ENCODE data around the gene SCARB1. TPM values are rescaled to one million over a fixed set of nuclear protein-coding genes. Genes with fewer than 3 reads are reported as not detected.
A peak's percentile ranks its signal among the peaks of the same experiment; 100 is the strongest.

SCARB1 gene
- total RNA-seq, 4 donors from 2014 or later, result 33.7 to 252 (median 43.6) TPM

- 44 to 60% methylated on average over 1 to 3 of the region's 3 CpGs for WGBS, 2 donors (ENCODE audit: low coverage in 1 of 2)
- H3K27ac ChIP-seq, result peak overlapping the region; percentile 21 to 60 (median 52)
- intact Hi-C loops (cut with DNase I; ENCODE audit: low total_unique reads) (loop anchor here (10.0 kb wide), 1 partner anchor 106 kb away; no protein-coding TSS in a partner anchor), in situ Hi-C loops (cut with MboI; ENCODE audit: low pct_ligation_motif_present in 1 of 4, low pct_unique_long_range_greater_than_20kb in 1 of 4, low sequenced_read_pairs in 3 of 4) (no loop called here)
- H3K36me3 ChIP-seq, result no peaks in the 10 kb centered on the region
- H3K27me3 ChIP-seq, result no peaks in the 10 kb centered on the region
- TF ChIP-seq, protein P1, sequence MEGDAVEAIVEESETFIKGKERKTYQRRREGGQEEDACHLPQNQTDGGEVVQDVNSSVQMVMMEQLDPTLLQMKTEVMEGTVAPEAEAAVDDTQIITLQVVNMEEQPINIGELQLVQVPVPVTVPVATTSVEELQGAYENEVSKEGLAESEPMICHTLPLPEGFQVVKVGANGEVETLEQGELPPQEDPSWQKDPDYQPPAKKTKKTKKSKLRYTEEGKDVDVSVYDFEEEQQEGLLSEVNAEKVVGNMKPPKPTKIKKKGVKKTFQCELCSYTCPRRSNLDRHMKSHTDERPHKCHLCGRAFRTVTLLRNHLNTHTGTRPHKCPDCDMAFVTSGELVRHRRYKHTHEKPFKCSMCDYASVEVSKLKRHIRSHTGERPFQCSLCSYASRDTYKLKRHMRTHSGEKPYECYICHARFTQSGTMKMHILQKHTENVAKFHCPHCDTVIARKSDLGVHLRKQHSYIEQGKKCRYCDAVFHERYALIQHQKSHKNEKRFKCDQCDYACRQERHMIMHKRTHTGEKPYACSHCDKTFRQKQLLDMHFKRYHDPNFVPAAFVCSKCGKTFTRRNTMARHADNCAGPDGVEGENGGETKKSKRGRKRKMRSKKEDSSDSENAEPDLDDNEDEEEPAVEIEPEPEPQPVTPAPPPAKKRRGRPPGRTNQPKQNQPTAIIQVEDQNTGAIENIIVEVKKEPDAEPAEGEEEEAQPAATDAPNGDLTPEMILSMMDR (IDR thresholded peaks at IDR 0.05), result no peak
- no peak for TF ChIP-seq POLR2A (IDR thresholded peaks at IDR 0.05)
- TF ChIP-seq POLR2AphosphoS5 (IDR thresholded peaks at IDR 0.05), result peak in 1 of 3 donors; percentile 19
- TF ChIP-seq EP300 (IDR thresholded peaks at IDR 0.05; ENCODE audit: low read depth), result no peak
- no peak overlapping the region for H3K4me3 ChIP-seq
- H3K4me1 ChIP-seq, result peaks cover 0 to 17% (median 6%) of the 10 kb centered on the region in 4 donors
- DNase-seq, result no peak
- H3K9me3 ChIP-seq, result no peaks in the 10 kb centered on the region
Measured at GRCh38 chr12:124730455-124730932, 133.2 kb downstream of the SCARB1 start.

DNA sequence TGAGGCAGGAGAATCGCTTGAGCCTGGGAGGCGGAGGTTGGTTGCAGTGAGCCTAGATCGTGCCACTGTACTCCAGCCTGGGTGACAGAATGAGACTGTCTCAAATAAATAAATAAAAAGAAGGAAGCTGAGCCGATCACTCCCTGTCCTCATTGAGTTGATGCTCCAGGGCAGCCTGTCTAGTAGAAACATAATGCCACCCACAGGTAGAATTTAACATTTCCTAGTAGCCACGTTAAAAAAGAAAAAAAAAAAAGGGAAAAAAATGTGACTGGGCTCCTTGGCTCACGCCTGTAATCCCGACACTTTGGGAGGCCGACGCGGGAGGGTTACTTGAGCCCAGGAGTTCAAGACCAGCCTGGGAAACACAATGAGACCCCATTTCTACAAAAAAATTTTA lies 135.7 kb downstream of the SCARB1 start:
- H3K36me3 ChIP-seq, result no peaks in the 10 kb centered on the region
- no peaks in the 10 kb centered on the region for H3K27me3 ChIP-seq
- TF ChIP-seq EP300 (IDR thresholded peaks at IDR 0.05; ENCODE audit: low read depth) (no peak), POLR2AphosphoS5 (IDR thresholded peaks at IDR 0.05) (no peak), POLR2A (IDR thresholded peaks at IDR 0.05) (no peak)
- TF ChIP-seq, protein P1 (IDR thresholded peaks at IDR 0.05), result no peak
- H3K27ac ChIP-seq, result peak overlapping the region in 3 of 4 donors; percentile 39 to 63 (median 50)
- 80 to 81% methylated on average over 7 to 10 of the region's 10 CpGs for WGBS, 2 donors (ENCODE audit: low coverage in 1 of 2)
- DNase-seq, result no peak
- peaks cover 0 to 17% (median 6%) of the 10 kb centered on the region in 4 donors for H3K4me1 ChIP-seq
- H3K9me3 ChIP-seq, result no peaks in the 10 kb centered on the region
- in situ Hi-C loops (cut with MboI; ENCODE audit: low pct_ligation_motif_present in 1 of 4, low pct_unique_long_range_greater_than_20kb in 1 of 4, low sequenced_read_pairs in 3 of 4), result no loop called here
- intact Hi-C loops (cut with DNase I; ENCODE audit: low total_unique reads), result no loop called here
- no peak overlapping the region for H3K4me3 ChIP-seq

DNA sequence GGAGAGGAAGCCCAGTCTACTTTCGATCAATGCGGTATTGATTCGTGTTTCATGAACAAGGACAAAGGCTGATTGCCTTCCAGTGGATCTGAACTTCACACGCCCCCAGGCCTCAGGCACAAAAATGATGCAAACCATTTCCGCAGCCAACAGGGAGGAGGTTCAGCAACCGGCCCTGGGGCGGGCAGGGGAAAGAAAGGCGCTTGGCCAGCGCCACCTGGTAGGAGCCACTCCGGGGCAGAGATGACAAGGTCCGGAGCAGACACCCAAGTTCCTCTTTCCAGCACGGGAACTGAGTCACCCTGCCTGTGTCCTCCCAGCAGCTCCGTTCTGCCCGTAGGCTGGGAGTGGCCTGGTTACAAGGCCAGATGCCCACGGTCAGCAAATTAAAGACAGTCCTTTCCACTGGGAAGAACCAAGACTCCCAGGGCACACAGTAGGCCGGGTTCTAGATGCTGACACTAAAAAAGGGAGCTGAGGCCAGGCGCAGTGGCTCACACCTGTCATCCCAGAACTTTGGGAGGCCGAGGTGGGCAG lies 136.3 kb downstream of the SCARB1 start:
- Histone ChIP-seq H3K27me3 (no peaks in the 10 kb centered on the region), H3K36me3 (no peaks in the 10 kb centered on the region), H3K27ac (peak overlapping the region; percentile 30 to 63 (median 54)), H3K4me3 (no peak overlapping the region), H3K4me1 (peaks cover 0 to 17% (median 6%) of the 10 kb centered on the region in 4 donors), H3K9me3 (no peaks in the 10 kb centered on the region)
- 60 to 68% methylated on average over 1 to 18 of the region's 18 CpGs for WGBS, 2 donors (ENCODE audit: low coverage in 1 of 2)
- TF ChIP-seq POLR2AphosphoS5 (IDR thresholded peaks at IDR 0.05), result peak in 2 of 3 donors; percentile 4 to 20
- TF ChIP-seq EP300 (IDR thresholded peaks at IDR 0.05; ENCODE audit: low read depth), result no peak
- DNase-seq, result peak; percentile 55
- in situ Hi-C loops (cut with MboI; ENCODE audit: low pct_ligation_motif_present in 1 of 4, low pct_unique_long_range_greater_than_20kb in 1 of 4, low sequenced_read_pairs in 3 of 4) (no loop called here), intact Hi-C loops (cut with DNase I; ENCODE audit: low total_unique reads) (no loop called here)

Small RNA genes lying within 50 kb of the gene (small RNA-seq; reads per million reads assigned to genes)
- gene RNU6-927P, result 0 reads per million in 4 donors

Other genes starting within 250 kb of the SCARB1 start
- gene UBC, start 50.8 kb upstream of the SCARB1 start, total RNA-seq, result 1,000 to 10,000 TPM; 1,242 to 1,580 (median 1,406) TPM
- gene DHX37, start 125.3 kb upstream of the SCARB1 start, total RNA-seq, result 10 to 100 TPM in 3 of 4 donors, 1 to 10 TPM in 1; 10.0 to 19.5 (median 13.2) TPM
- 10 to 100 TPM; 14.2 to 38.5 (median 23.1) TPM for gene BRI3BP, start 129.8 kb upstream of the SCARB1 start, total RNA-seq
- gene AACS, start 201.6 kb upstream of the SCARB1 start, total RNA-seq, result 10 to 100 TPM; 18.5 to 33.7 (median 27.1) TPM